Measurements from ENCODE around the gene MYO15B. TPM values are rescaled to one million over a fixed set of nuclear protein-coding genes. Genes with fewer than 3 reads are reported as not detected.
A peak's percentile ranks its signal among the peaks of the same experiment; 100 is the strongest.

MYO15B gene
- total and polyA plus RNA-seq, 2 of the 13 experiments (the other 11 are each of a cell fraction or from before 2014, with no cell fraction given), result 2.8 to 8.1 TPM

DNA sequence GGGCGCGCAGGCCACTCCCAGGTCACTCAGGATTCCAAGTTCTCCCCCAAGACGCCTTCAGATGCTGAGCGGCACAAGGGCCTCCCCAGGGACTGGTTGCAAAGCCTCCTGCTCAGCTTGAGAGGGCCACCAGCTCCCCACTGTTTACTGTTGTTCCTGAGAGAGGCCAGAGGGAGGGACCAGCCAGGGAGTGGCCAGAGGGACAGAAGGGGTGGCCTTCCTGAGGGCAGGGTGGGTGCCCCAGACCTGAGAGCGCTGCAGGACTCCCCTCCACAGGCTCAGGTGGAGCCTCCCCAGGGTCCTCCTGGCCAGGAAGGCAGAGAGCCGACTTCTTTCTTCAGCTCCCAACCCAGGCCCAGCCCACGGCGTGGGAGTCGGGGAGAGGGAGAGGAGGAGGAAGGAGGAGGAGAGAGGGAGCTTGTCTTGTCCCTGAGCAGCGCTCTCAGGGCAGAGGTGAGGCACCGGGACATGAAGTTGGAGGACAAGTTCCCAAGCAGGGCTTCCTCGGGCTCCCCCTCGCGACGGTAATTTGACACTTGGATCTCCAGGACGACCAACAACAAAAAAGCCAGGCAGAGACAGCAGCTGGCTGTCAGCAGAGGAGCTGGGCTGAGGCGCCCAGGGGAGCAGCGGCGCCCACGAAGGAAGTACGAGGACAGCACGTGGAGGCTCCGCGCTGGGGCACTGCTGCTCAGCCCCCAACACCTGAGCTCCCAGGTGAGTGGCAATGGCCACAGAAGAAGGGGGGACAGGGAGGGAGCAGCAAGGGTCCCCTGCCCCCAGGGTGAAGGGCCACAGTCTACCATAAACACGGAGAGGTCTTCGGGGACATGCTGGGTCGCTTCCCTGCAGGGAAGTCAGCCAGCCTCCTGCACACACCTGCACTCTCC lies 46.1 kb downstream of the MYO15B start (continued):
- TF ChIP-seq ZNF687 (CRISPR knock-in tag; IDR thresholded peaks at IDR 0.05), result peak; percentile 49
- no peak for TF ChIP-seq ZNF7 (CRISPR knock-in tag; IDR thresholded peaks at IDR 0.05)
- no peak for TF ChIP-seq ZNF629 (CRISPR knock-in tag; conservative IDR thresholded peaks at IDR 0.05)
- TF ChIP-seq, protein P1, sequence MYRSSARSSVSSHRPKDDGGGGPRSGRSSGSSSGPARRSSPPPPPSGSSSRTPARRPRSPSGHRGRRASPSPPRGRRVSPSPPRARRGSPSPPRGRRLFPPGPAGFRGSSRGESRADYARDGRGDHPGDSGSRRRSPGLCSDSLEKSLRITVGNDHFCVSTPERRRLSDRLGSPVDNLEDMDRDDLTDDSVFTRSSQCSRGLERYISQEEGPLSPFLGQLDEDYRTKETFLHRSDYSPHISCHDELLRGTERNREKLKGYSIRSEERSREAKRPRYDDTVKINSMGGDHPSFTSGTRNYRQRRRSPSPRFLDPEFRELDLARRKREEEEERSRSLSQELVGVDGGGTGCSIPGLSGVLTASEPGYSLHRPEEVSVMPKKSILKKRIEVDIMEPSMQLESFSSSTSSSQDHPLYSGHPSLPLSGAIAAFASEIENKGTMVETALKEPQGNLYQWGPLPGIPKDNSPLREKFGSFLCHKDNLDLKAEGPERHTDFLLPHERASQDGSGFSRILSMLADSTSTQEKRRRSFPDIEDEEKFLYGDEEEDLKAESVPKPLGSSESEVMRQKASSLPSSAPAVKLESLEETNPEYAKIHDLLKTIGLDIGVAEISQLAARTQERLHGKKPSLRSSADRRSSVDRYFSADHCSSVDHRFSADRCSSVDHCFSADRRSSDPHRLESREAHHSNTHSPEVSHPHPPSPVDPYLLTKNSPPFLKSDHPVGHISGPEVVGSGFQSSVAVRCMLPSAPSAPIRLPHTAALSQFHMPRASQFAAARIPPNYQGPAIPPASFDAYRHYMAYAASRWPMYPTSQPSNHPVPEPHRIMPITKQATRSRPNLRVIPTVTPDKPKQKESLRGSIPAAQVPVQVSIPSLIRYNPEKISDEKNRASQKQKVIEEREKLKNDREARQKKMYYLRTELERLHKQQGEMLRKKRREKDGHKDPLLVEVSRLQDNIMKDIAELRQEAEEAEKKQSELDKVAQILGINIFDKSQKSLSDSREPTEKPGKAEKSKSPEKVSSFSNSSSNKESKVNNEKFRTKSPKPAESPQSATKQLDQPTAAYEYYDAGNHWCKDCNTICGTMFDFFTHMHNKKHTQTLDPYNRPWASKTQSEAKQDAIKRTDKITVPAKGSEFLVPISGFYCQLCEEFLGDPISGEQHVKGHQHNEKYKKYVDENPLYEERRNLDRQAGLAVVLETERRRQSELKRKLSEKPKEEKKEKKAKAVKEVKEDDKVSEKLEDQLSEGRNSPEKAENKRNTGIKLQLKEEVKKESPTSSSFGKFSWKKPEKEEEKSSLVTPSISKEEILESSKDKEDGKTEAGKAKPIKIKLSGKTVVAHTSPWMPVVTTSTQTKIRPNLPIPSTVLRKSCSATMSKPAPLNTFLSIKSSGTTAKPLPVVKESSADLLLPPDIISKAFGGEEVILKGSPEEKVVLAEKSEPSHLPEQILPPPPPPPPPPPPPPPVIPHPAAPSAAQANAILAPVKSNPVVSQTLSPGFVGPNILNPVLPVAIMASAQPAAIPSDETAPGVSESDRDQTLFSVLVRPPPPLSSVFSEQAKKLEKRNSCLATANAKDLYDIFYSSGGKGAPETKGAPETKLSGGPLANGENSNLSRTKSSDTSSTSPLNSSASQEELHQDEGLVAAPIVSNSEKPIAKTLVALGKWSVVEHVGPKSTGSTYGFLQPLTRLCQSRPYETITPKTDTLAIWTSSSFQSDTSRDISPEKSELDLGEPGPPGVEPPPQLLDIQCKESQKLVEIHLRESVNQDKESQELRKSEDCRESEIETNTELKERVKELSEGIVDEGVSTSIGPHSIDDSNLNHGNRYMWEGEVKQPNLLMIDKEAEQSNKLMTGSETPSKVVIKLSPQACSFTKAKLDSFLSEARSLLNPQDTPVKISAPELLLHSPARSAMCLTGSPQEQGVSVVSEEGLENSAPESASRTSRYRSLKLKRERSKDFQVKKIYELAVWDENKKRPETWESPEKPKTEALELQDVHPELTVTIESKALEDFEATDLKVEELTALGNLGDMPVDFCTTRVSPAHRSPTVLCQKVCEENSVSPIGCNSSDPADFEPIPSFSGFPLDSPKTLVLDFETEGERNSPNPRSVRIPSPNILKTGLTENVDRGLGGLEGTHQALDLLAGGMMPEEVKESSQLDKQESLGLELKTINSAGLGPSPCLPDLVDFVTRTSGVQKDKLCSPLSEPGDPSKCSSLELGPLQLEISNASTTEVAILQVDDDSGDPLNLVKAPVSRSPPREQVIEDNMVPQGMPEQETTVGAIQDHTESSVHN (CRISPR knock-in tag; IDR thresholded peaks at IDR 0.05), result 0 out of 2 replicates have a peak, but pooled peaks have one; percentile 32
- TF ChIP-seq MYNN (CRISPR knock-in tag; IDR thresholded peaks at IDR 0.05; ENCODE audit: low read depth), result no peak
- TF ChIP-seq NONO (IDR thresholded peaks at IDR 0.05), result no peak
- TF ChIP-seq NONO (CRISPR knock-in tag; conservative IDR thresholded peaks at IDR 0.05), result peak; percentile 59; the same call in 1 of the 2 replicates
- 0 out of 2 replicates have a peak, but pooled peaks have one; percentile 48 for TF ChIP-seq ZNF567 (CRISPR knock-in tag; IDR thresholded peaks at IDR 0.05; ENCODE audit: borderline replicate concordance)
- peak; percentile 81; the same call in 1 of the 2 replicates for TF ChIP-seq HDAC1 (CRISPR knock-in tag; IDR thresholded peaks at IDR 0.05)
- TF ChIP-seq, protein P2, sequence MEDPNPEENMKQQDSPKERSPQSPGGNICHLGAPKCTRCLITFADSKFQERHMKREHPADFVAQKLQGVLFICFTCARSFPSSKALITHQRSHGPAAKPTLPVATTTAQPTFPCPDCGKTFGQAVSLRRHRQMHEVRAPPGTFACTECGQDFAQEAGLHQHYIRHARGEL (CRISPR knock-in tag; IDR thresholded peaks at IDR 0.05), result 0 out of 2 replicates have a peak, but pooled peaks have one; percentile 57
- peak in 1 of 2 experiments; percentile 20; a peak in 1 of 4 replicates for TF ChIP-seq KLF16 (CRISPR knock-in tag; IDR thresholded peaks at IDR 0.05)
- TF ChIP-seq TBP (CRISPR knock-in tag; IDR thresholded peaks at IDR 0.05), result no peak
- TF ChIP-seq MIXL1 (CRISPR knock-in tag; IDR thresholded peaks at IDR 0.05), result peak; percentile 62; the same call in 1 of the 2 replicates
- TF ChIP-seq NAIF1 (CRISPR knock-in tag; IDR thresholded peaks at IDR 0.05; ENCODE audit: borderline replicate concordance), result no peak
- no peak for TF ChIP-seq PREB (CRISPR knock-in tag; IDR thresholded peaks at IDR 0.05)

Measured in HepG2 (cell line).